Measurements from ENCODE around the gene CHRM5.

Gene CHRM5

DNA sequence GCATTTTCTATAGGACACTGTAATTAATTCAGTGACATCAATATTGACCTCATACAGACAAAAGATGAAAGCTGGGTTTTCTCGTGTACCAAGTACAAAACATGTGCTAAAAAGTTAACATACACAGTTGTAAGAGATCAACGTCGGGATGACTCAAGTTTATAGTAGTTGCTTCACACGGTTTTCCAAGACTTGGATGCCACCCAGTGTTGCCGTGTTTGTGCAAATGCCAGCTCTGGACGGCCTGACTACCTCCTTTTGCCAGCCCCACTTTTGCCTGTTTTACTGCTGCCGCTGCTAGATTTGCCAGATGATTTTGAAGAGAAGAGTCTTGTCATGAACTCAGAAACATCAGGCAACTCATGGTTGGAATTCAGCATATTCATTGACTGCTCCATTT, 115.8 kb downstream of the CHRM5 start:
- no peak for DNase-seq (ENCODE audit: low read depth in 2 of 3, low spot score in 2 of 3)

DNA sequence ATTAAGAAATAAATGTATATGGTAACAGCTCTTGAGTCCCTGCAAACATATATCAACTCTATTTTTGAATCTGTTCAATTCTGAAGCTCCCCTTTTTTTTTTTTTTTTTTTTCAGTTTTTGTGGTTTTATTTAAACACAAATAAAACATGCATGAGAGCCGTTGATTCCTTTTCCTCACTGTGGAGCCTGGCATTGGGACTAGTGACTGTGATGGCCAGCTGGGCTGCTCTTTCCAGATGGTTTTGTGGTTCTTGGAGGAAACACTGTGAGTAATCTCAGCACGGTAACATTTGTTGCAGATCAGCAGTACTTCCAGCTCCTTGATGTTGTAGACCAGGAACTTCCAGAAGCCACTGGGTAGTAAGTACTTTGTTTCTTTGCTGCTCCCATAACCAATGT, 117.4 kb downstream of the CHRM5 start:
- DNase-seq (ENCODE audit: low read depth in 2 of 3, low spot score in 2 of 3) = no peak

DNA sequence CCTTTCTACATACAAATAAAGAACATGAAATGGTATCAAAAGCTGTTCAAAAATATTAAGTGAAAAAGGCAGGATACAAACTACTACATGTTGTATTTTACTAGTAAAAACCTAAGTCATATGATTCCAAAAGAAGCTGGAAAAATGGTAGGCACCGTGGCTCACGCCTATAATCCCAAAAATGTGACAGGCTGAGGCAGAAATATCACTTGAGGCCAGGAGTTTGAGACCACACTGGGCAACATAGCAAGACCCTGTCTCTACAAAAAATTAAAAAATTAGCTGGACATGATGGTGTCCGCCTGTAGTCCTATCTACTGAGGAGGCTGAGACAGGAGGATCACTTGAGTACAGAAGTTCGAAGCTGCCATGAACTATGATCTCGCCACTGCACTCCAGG, 131.6 kb downstream of the CHRM5 start:
- DNase-seq (ENCODE audit: low read depth in 2 of 3, low spot score in 2 of 3) = no peak

DNA sequence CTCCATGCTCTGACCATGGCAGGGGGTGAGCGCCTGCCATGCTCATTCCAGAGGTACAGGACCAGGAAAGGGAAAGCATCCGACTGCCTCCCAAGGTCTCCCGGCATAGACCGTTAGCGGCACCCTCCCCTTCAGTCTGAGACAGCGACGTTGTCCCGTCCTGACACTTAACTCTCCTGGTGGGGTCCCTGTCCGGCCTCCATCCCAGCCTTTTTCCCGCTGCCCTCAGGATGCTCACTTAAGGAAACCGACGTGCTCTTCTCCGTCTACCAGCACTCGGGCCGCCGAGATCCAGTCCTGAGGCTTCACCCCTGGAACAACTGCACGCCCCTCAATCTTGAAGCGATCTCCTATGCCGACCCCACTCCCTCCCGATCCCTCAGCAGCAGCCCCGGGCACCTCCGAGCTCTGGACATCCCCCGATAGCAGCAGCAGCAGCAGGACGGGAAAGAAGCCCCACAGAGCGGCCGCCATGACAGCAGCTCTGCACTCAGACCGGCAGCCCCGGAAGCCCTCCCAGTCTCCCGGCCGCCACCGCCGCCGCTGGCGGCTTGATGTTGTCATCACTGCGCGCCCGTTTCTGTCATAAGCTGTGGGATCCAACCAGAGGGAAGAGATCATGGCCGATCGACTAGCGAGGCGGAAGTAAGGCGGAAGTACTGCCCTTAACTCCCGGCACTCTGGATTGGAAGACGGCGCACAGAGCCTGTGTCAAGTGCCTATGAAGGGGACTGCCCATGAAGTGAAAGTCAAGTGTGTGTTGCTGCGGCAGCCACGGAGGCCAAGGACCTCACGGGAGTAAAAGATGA, 133.3 kb downstream of the CHRM5 start, which contains the start of the genes EMC7 and PGBD4:
Gene EMC7, minus strand, starts transcription at position 497 of the 809 bp plus-strand sequence. Its CDS starts 23 bp downstream, at position 474.
Gene PGBD4, plus strand, starts transcription at position 718 of the 809 bp plus-strand sequence. CDS start 449 bp downstream, outside the sequence.
- peak; percentile 98 to 99 (median 99) for DNase-seq (ENCODE audit: low read depth in 2 of 3, low spot score in 2 of 3)

DNA sequence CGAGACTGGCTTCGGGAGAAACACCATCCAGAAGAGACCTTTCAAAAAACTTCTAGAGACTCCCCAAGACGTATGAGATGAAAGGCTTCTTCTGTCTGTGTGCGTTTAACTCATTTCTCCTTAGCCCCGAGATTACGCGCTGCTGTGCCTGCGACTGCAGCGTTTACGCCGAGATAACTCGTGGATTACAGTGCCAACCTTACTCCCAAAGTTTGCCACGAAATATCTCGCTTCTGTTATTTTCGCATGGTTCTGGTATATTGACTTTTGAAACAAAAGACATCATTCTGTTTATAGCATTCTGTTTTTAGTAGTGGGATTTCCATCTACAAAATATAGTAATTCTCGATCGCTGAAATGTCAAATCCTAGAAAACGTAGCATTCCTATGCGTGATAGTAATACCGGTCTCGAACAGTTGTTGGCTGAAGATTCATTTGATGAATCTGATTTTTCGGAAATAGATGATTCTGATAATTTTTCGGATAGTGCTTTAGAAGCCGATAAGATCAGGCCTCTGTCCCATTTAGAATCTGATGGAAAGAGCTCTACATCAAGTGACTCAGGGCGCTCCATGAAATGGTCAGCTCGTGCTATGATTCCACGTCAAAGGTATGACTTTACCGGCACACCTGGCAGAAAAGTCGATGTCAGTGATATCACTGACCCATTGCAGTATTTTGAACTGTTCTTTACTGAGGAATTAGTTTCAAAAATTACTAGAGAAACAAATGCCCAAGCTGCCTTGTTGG, 134.1 kb downstream of the CHRM5 start:
- no peak for DNase-seq (ENCODE audit: low read depth in 2 of 3, low spot score in 2 of 3)

DNA sequence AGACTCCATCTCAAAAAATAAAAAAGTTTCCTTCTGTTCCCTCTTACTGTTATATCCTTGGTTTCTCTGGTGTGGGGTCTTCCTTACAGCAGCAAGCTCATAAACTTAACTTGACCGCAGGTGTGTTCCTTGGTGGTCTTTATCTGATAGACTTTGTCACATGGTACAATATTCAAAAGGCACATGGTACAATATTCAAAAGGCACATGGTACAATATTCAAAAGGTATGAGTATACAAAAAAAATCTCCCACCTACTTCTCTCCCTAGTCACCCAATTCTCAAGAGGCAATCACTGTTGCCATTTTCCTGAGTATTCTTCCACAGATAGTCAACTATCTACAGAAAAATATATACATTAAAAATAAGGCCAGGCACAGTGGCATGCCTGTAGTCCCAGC, 138.1 kb downstream of the CHRM5 start:
- DNase-seq (ENCODE audit: low read depth in 2 of 3, low spot score in 2 of 3) = no peak

DNA sequence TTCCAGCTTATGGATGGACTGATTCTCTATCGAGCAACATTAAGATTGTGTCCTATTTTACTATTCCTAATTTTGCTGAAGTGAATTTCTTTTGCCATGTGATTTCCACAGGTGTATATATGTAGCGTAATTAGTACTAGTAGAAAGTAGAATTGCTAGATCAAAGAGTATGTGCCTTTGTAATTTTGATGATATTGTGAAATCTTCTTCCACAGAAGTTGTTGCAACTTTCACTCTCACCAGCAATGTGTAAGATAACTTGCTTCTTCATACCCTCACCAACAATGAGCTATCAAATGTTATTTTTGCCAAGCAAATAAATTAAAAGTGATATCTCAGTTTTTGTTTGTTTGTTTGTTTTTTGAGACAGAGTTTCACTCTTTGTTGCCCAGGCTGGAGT, 139.0 kb downstream of the CHRM5 start:
- DNase-seq (ENCODE audit: low read depth in 2 of 3, low spot score in 2 of 3) = no peak

DNA sequence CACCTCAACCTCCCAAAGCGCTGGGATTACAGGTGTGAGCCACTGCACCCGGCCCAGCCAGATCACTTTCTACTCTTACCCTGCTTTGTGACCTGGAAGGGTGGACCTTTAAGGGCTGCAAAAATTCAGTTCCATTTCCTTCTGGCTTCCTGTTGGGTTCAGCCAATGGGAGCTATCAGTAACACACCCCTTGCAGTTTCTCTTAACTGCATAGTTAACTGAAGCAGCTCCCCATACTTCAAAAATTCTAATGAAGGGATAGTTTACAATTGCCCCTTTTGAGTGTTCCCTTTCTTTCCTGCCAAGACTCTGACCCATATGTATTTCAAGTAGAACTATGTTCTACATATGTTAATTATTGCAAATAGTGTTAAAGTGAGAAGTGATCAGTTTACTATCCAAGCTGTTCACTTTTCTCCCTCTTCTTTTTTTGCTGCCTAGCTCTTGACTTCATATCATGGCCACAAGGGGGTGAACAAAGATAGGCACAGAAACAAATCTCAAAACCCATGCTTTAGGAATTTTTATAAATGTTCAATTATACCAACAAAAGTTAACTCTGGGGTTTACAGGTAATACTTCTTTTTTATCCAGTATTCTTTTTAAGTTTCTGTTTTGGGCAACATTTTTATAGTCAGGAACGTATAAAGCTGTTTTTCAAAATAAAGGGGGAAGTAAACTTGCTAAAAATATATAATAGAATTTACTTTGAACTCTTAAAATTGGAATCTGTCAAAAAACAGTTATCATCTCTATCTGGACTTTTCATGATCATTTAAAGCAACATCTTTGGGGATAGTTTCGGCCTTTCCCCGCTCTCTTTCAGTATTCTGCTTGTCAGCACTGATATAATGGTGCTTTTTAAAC, 141.7 kb downstream of the CHRM5 start:
- no peak for DNase-seq (ENCODE audit: low read depth in 2 of 3, low spot score in 2 of 3)

DNA sequence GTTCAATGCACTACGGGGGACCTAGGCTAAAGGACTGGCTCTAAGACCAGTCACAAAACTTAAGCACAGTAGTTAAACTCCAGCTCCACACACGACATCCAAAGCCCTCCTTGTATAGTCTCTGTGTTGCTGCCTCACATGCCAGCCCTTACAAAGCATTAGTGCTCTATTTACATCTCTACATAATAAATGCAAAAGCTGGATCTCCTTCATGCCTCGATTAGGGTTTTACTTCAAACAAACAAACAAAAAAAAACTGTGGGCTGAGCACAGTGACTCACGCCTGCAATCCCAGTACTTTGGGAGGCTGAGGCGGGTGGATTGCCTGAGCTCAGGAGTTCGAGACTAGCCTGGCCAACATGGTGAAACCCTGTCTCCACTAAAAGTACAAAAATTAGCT, 143.2 kb downstream of the CHRM5 start:
- no peak for DNase-seq (ENCODE audit: low read depth in 2 of 3, low spot score in 2 of 3)

DNA sequence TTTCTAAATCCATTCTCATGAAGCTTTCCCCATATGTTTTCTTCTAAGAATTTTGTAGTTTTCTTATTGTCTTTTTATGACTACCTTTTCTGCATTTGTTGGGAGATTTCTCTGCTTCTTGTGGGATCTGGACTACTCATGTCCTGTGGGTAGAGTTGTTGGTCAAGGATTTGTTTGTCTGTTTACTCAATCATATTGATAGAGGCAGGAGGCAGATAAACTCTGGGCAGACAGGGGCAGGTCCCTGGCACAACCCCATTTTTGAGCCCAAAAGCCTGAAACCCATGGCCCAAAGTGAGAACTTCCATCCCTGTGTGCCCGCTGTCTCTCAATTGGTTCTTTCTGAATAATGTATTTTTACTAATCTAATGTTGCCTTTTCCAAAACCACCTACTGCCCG, 145.9 kb downstream of the CHRM5 start:
- no peak for DNase-seq (ENCODE audit: low read depth in 2 of 3, low spot score in 2 of 3)

DNA sequence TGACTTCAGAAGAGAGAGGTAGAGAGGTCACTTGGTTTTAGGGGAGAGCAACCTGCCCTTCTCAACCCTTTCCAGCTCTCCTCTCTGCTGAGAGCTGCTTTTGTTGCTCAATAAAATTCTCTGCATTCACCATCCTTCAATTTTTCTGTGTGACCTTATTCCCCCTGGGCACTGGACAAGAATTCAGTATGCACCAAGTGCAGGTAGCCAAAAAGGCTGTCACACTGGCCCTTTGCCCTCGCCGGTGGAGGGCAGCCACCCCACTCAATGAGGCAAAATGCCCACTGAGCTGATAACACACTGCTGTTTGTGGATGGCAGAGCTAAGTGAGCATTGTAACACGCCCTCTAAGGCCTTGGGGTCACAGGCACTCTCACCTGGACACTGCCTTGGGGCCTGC, 146.4 kb downstream of the CHRM5 start:
- DNase-seq (ENCODE audit: low read depth in 2 of 3, low spot score in 2 of 3) = no peak

DNA sequence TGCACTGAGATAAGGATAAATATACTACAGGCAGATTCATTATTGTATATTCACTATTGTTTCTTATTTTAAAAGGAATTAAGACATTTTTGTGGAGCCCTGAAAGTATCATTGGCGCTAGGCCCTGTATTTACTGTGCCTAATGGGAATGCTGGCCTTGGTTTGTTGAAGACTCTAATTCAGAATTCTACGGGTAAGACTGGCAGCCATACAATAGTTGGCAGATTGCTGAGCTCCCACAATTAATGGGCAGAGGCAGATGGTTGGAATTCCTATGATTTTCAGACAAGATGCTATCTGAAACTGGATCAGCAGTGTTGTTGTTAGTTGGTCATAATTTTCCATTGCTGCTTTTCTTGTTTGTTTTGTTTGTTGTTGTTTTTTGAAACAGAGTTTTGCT, 148.3 kb downstream of the CHRM5 start:
- no peak for DNase-seq (ENCODE audit: low read depth in 2 of 3, low spot score in 2 of 3)
